ES-I3 (cell line): ENCODE data around the gene PHLDA3.

ENCODE experiments used
- H3K36me3 ChIP-seq: 2 replicates; pipeline ENCODE4 v1.6.1; 2013; ENCODE audit warnings: mild to moderate bottlenecking, low read length, control low read depth, moderate library complexity; ENCODE audit not compliant: insufficient read depth
- H3K4me1 ChIP-seq: 2 replicates; pipeline ENCODE4 v1.6.1; 2013; ENCODE audit warnings: mild to moderate bottlenecking, control low read depth, low read length; ENCODE audit not compliant: insufficient read depth
- H3K9ac ChIP-seq: 2 replicates; pipeline ENCODE4 v1.6.1; 2013; ENCODE audit warnings: low read depth, mild to moderate bottlenecking, low read length, moderate library complexity
- H3K9me3 ChIP-seq: 2 replicates; pipeline ENCODE4 v1.6.1; 2013; ENCODE audit warnings: mild to moderate bottlenecking, low read length, moderate library complexity; ENCODE audit not compliant: control insufficient read depth, insufficient read depth

The PHLDA3 gene

GRCh38 chr1:201468844-201469644 lies at the start of gene PHLDA3:
PHLDA3 (minus strand) TSS chr1:201469188; CDS start chr1:201468786, 402 bp downstream.
- Histone ChIP-seq H3K36me3 (peaks cover 16% of the 10 kb centered on the region; the same call in 1 of the 2 replicates), H3K9ac (peak within 1 kb of the TSS; percentile 88), H3K4me1 (0 out of 2 replicates have a peak, but pooled peaks cover 4% of the 10 kb centered on the region), H3K9me3 (no peaks in the 10 kb centered on the region)

- Histone ChIP-seq H3K9ac (no peak overlapping the region), H3K9me3 (no peaks in the 10 kb centered on the region), H3K4me1 (no peaks in the 10 kb centered on the region), H3K36me3 (no peaks in the 10 kb centered on the region)
These were observed 49.1 kb upstream of the PHLDA3 start for GRCh38 chr1:201518071-201518470.

- no peak overlapping the region for H3K9ac ChIP-seq
- H3K9me3 ChIP-seq = no peaks in the 10 kb centered on the region
- no peaks in the 10 kb centered on the region for H3K36me3 ChIP-seq
- H3K4me1 ChIP-seq = peaks cover 2% of the 10 kb centered on the region; the same call in 1 of the 2 replicates
These were observed 48.6 kb upstream of the PHLDA3 start for GRCh38 chr1:201517631-201518030.

GRCh38 chr1:201516511-201517127 lies 47.6 kb upstream of the PHLDA3 start:
- no peaks in the 10 kb centered on the region for H3K36me3 ChIP-seq
- no peak overlapping the region for H3K9ac ChIP-seq
- H3K4me1 ChIP-seq = peaks cover 13% of the 10 kb centered on the region; the same call in 1 of the 2 replicates
- H3K9me3 ChIP-seq = no peaks in the 10 kb centered on the region

GRCh38 chr1:201515895-201516294 lies 46.9 kb upstream of the PHLDA3 start:
- no peak overlapping the region for H3K9ac ChIP-seq
- peaks cover 16% of the 10 kb centered on the region; the same call in 1 of the 2 replicates for H3K4me1 ChIP-seq
- H3K9me3 ChIP-seq = no peaks in the 10 kb centered on the region
- H3K36me3 ChIP-seq = no peaks in the 10 kb centered on the region

- Histone ChIP-seq H3K9me3 (no peaks in the 10 kb centered on the region), H3K4me1 (peaks cover 16% of the 10 kb centered on the region; the same call in 1 of the 2 replicates), H3K9ac (no peak overlapping the region), H3K36me3 (no peaks in the 10 kb centered on the region)
These were observed 46.2 kb upstream of the PHLDA3 start for GRCh38 chr1:201515062-201515750.

- no peaks in the 10 kb centered on the region for H3K36me3 ChIP-seq
- H3K4me1 ChIP-seq = peaks cover 16% of the 10 kb centered on the region; the same call in 1 of the 2 replicates
- no peak overlapping the region for H3K9ac ChIP-seq
- H3K9me3 ChIP-seq = no peaks in the 10 kb centered on the region
These were observed 45.5 kb upstream of the PHLDA3 start for GRCh38 chr1:201514466-201514865.

GRCh38 chr1:201513498-201514243 lies 44.7 kb upstream of the PHLDA3 start:
- Histone ChIP-seq H3K36me3 (no peaks in the 10 kb centered on the region), H3K9me3 (no peaks in the 10 kb centered on the region), H3K9ac (no peak overlapping the region), H3K4me1 (peaks cover 16% of the 10 kb centered on the region; the same call in 1 of the 2 replicates)

- Histone ChIP-seq H3K36me3 (no peaks in the 10 kb centered on the region), H3K9ac (no peak overlapping the region), H3K4me1 (peaks cover 16% of the 10 kb centered on the region; the same call in 1 of the 2 replicates), H3K9me3 (no peaks in the 10 kb centered on the region)
These were observed 43.1 kb upstream of the PHLDA3 start for GRCh38 chr1:201511941-201512539.

- no peaks in the 10 kb centered on the region for H3K36me3 ChIP-seq
- no peak overlapping the region for H3K9ac ChIP-seq
- H3K9me3 ChIP-seq = no peaks in the 10 kb centered on the region
- H3K4me1 ChIP-seq = peaks cover 16% of the 10 kb centered on the region; the same call in 1 of the 2 replicates
These were observed 42.5 kb upstream of the PHLDA3 start for GRCh38 chr1:201511396-201511940.

GRCh38 chr1:201510734-201511133 lies 41.7 kb upstream of the PHLDA3 start:
- no peaks in the 10 kb centered on the region for H3K36me3 ChIP-seq
- H3K9ac ChIP-seq = no peak overlapping the region
- H3K9me3 ChIP-seq = no peaks in the 10 kb centered on the region
- H3K4me1 ChIP-seq = peaks cover 22% of the 10 kb centered on the region; the same call in 1 of the 2 replicates

GRCh38 chr1:201509601-201510374 lies 40.8 kb upstream of the PHLDA3 start:
- H3K9ac ChIP-seq = no peak overlapping the region
- H3K36me3 ChIP-seq = no peaks in the 10 kb centered on the region
- H3K4me1 ChIP-seq = peaks cover 31% of the 10 kb centered on the region
- no peaks in the 10 kb centered on the region for H3K9me3 ChIP-seq

GRCh38 chr1:201508809-201509208 lies 39.8 kb upstream of the PHLDA3 start:
- peaks cover 40% of the 10 kb centered on the region for H3K4me1 ChIP-seq
- no peak overlapping the region for H3K9ac ChIP-seq
- H3K36me3 ChIP-seq = no peaks in the 10 kb centered on the region
- no peaks in the 10 kb centered on the region for H3K9me3 ChIP-seq
